ENCODE data around the gene CSTA.
"Not testable (repeated sequence)": the region's sequence is repeated elsewhere in the genome, so short reads cannot be mapped to it uniquely, and the experiment has no call there.

CSTA gene

DNA sequence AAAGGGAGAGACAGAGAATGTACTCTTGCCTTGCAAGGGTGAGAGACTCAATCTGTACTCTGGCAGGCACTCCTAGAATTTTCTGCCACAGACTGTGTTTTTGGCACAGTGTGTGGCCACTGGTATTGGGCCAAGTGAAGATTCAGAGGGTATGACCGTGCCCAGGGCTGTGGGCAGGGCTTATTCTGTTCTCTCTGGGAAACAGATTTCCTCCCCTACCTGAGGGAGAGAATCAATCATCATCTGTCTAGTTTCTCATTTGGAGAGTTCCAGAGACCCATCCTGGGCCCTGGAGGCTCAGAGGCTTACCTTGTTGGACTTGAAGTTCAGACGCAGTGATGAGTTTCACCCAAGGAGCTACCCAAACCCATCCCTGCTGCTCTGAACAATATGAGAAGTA, 28.2 kb downstream of the CSTA start:
- H3K9me3 ChIP-seq (ENCODE audit: control insufficient read depth in 1 of 2, low read length in 2 of 2), result no peaks in the 10 kb centered on the region
- no peak overlapping the region for H3K27ac ChIP-seq (ENCODE audit: low read depth, low read length)
- H3K4me1 ChIP-seq (ENCODE audit: control insufficient read depth in 1 of 2, insufficient read depth in 2 of 2, low read length in 2 of 2), result no peaks in the 10 kb centered on the region
- no peak overlapping the region for H3K9ac ChIP-seq (ENCODE audit: low read depth in 1 of 2, low read length in 2 of 2)
- H3K4me3 ChIP-seq (ENCODE audit: low read depth in 1 of 2, low read length in 2 of 2), result no peak overlapping the region
- H3K36me3 ChIP-seq (ENCODE audit: control insufficient read depth in 1 of 2, insufficient read depth in 2 of 2, low read length in 2 of 2), result peaks cover 0 to under 1% of the 10 kb centered on the region in 2 donors
- H3K27me3 ChIP-seq (ENCODE audit: control insufficient read depth in 1 of 2, insufficient read depth in 2 of 2, low read length in 2 of 2), result no peaks in the 10 kb centered on the region

DNA sequence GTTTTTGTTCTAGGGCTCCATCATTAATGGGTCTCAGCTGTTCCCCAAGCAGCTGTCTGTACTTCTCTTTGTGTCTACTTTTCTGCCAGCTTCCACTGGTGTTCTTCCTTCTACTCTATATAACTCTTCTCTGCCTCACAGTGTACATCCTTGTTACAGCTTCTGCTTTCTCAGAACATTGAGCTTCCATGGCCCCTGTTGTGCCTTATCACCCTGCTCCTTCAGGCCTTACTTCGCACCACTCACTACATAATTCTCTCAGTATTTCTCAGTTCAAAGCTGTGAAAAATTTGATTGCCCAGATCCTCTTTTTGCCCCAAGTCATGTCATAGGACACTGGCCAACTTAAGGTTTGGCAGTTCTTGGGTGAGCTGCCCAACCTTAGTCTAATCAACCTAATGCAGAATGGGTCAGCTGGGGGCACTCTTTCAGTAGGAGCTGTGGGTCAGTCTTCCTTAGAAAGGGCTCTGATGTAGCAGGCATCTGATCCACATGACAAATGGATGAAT, 28.9 kb downstream of the CSTA start:
- H3K27me3 ChIP-seq (ENCODE audit: control insufficient read depth in 1 of 2, insufficient read depth in 2 of 2, low read length in 2 of 2), result no peaks in the 10 kb centered on the region
- H3K4me1 ChIP-seq (ENCODE audit: control insufficient read depth in 1 of 2, insufficient read depth in 2 of 2, low read length in 2 of 2), result no peaks in the 10 kb centered on the region
- no peaks in the 10 kb centered on the region for H3K9me3 ChIP-seq (ENCODE audit: control insufficient read depth in 1 of 2, low read length in 2 of 2)
- no peak overlapping the region for H3K9ac ChIP-seq (ENCODE audit: low read depth in 1 of 2, low read length in 2 of 2)
- H3K36me3 ChIP-seq (ENCODE audit: control insufficient read depth in 1 of 2, insufficient read depth in 2 of 2, low read length in 2 of 2), result peaks cover 6 to 7% of the 10 kb centered on the region in 2 donors
- H3K27ac ChIP-seq (ENCODE audit: low read depth, low read length), result no peak overlapping the region
- H3K4me3 ChIP-seq (ENCODE audit: low read depth in 1 of 2, low read length in 2 of 2), result no peak overlapping the region

GRCh38 chr3:122355612-122356011, 30.6 kb downstream of the CSTA start:
- no peaks in the 10 kb centered on the region for H3K27me3 ChIP-seq (ENCODE audit: control insufficient read depth in 1 of 2, insufficient read depth in 2 of 2, low read length in 2 of 2)
- no peak overlapping the region for H3K9ac ChIP-seq (ENCODE audit: low read depth in 1 of 2, low read length in 2 of 2)
- H3K4me3 ChIP-seq (ENCODE audit: low read depth in 1 of 2, low read length in 2 of 2), result no peak overlapping the region
- no peaks in the 10 kb centered on the region for H3K4me1 ChIP-seq (ENCODE audit: control insufficient read depth in 1 of 2, insufficient read depth in 2 of 2, low read length in 2 of 2)
- peaks cover 6 to 7% of the 10 kb centered on the region in 2 donors for H3K36me3 ChIP-seq (ENCODE audit: control insufficient read depth in 1 of 2, insufficient read depth in 2 of 2, low read length in 2 of 2)
- no peaks in the 10 kb centered on the region for H3K9me3 ChIP-seq (ENCODE audit: control insufficient read depth in 1 of 2, low read length in 2 of 2)
- no peak overlapping the region for H3K27ac ChIP-seq (ENCODE audit: low read depth, low read length)

- H3K4me3 ChIP-seq (ENCODE audit: low read depth in 1 of 2, low read length in 2 of 2), result no peak overlapping the region
Measured at GRCh38 chr3:122356402-122356801, 31.4 kb downstream of the CSTA start.

DNA sequence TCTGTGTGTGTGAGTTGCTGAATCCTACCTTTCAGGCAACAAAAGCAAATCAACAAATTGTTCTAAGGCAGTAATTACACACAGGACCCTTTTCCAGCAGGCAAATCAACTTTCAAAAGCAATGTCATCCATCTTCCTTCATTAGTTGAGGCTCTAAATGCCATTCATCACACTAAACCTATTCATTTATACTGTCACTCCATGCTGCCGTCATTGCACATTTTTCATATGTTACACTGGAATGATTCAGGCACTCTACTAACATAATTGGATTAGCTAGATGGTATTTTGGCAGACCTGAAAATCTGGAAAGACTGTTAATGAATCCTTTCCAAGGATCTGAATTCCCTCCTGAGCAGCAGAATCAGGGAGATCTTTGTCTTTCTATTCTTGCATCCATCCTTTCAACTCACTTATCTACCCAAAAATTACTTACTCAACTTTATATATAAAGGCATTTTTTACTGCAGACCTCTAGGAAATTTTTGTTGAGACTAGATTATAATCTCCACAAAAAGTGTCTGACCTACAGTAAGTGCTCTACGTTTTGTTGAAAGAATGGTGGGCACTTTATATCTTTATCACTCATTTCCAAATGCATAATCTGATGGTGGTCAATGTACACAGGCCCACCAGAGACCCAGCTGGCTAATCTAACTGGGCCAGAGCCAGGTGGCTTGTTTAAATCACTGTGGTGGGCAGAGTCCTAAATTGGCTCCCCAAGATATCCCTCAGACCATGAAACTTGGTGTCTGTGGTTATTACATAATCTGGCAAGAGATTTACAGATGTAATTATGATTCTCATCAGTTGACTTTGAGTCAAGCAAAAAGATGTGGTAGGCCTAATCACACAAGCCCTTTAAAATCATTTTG, 33.0 kb downstream of the CSTA start:
- Histone ChIP-seq H3K9me3 (ENCODE audit: control insufficient read depth in 1 of 2, low read length in 2 of 2) (no peaks in the 10 kb centered on the region), H3K36me3 (ENCODE audit: control insufficient read depth in 1 of 2, insufficient read depth in 2 of 2, low read length in 2 of 2) (peaks cover 6 to 7% of the 10 kb centered on the region in 2 donors), H3K9ac (ENCODE audit: low read depth in 1 of 2, low read length in 2 of 2) (no peak overlapping the region), H3K4me1 (ENCODE audit: control insufficient read depth in 1 of 2, insufficient read depth in 2 of 2, low read length in 2 of 2) (peaks cover 10 to 14% of the 10 kb centered on the region in 2 donors), H3K27me3 (ENCODE audit: control insufficient read depth in 1 of 2, insufficient read depth in 2 of 2, low read length in 2 of 2) (no peaks in the 10 kb centered on the region), H3K4me3 (ENCODE audit: low read depth in 1 of 2, low read length in 2 of 2) (no peak overlapping the region), H3K27ac (ENCODE audit: low read depth, low read length) (no peak overlapping the region)

More at GRCh38 chr3:122356402-122356801, 31.4 kb downstream of the CSTA start:
- Histone ChIP-seq H3K36me3 (ENCODE audit: control insufficient read depth in 1 of 2, insufficient read depth in 2 of 2, low read length in 2 of 2) (peaks cover 6 to 7% of the 10 kb centered on the region in 2 donors), H3K9ac (ENCODE audit: low read depth in 1 of 2, low read length in 2 of 2) (no peak overlapping the region), H3K4me1 (ENCODE audit: control insufficient read depth in 1 of 2, insufficient read depth in 2 of 2, low read length in 2 of 2) (no peaks in the 10 kb centered on the region), H3K27ac (ENCODE audit: low read depth, low read length) (no peak overlapping the region), H3K27me3 (ENCODE audit: control insufficient read depth in 1 of 2, insufficient read depth in 2 of 2, low read length in 2 of 2) (no peaks in the 10 kb centered on the region), H3K9me3 (ENCODE audit: control insufficient read depth in 1 of 2, low read length in 2 of 2) (no peaks in the 10 kb centered on the region)

GRCh38 chr3:122358703-122359032, 33.6 kb downstream of the CSTA start:
- H3K36me3 ChIP-seq (ENCODE audit: control insufficient read depth in 1 of 2, insufficient read depth in 2 of 2, low read length in 2 of 2), result peaks cover 6 to 7% of the 10 kb centered on the region in 2 donors
- peaks cover 12 to 20% of the 10 kb centered on the region in 2 donors for H3K4me1 ChIP-seq (ENCODE audit: control insufficient read depth in 1 of 2, insufficient read depth in 2 of 2, low read length in 2 of 2)
- no peak overlapping the region for H3K4me3 ChIP-seq (ENCODE audit: low read depth in 1 of 2, low read length in 2 of 2)
- no peak overlapping the region for H3K27ac ChIP-seq (ENCODE audit: low read depth, low read length)
- no peaks in the 10 kb centered on the region for H3K9me3 ChIP-seq (ENCODE audit: control insufficient read depth in 1 of 2, low read length in 2 of 2)
- no peaks in the 10 kb centered on the region for H3K27me3 ChIP-seq (ENCODE audit: control insufficient read depth in 1 of 2, insufficient read depth in 2 of 2, low read length in 2 of 2)
- H3K9ac ChIP-seq (ENCODE audit: low read depth in 1 of 2, low read length in 2 of 2), result no peak overlapping the region

GRCh38 chr3:122362026-122362425, 37.0 kb downstream of the CSTA start:
- Histone ChIP-seq H3K27me3 (ENCODE audit: control insufficient read depth in 1 of 2, insufficient read depth in 2 of 2, low read length in 2 of 2) (no peaks in the 10 kb centered on the region), H3K9ac (ENCODE audit: low read depth in 1 of 2, low read length in 2 of 2) (no peak overlapping the region), H3K4me3 (ENCODE audit: low read depth in 1 of 2, low read length in 2 of 2) (no peak overlapping the region), H3K9me3 (ENCODE audit: control insufficient read depth in 1 of 2, low read length in 2 of 2) (no peaks in the 10 kb centered on the region), H3K4me1 (ENCODE audit: control insufficient read depth in 1 of 2, insufficient read depth in 2 of 2, low read length in 2 of 2) (peaks cover 23 to 36% of the 10 kb centered on the region in 2 donors), H3K27ac (ENCODE audit: low read depth, low read length) (no peak overlapping the region), H3K36me3 (ENCODE audit: control insufficient read depth in 1 of 2, insufficient read depth in 2 of 2, low read length in 2 of 2) (peaks cover 10 to 13% of the 10 kb centered on the region in 2 donors)

- Histone ChIP-seq H3K36me3 (ENCODE audit: control insufficient read depth in 1 of 2, insufficient read depth in 2 of 2, low read length in 2 of 2) (peaks cover 7 to 8% of the 10 kb centered on the region in 2 donors), H3K4me1 (ENCODE audit: control insufficient read depth in 1 of 2, insufficient read depth in 2 of 2, low read length in 2 of 2) (peaks cover 23 to 36% of the 10 kb centered on the region in 2 donors), H3K27me3 (ENCODE audit: control insufficient read depth in 1 of 2, insufficient read depth in 2 of 2, low read length in 2 of 2) (no peaks in the 10 kb centered on the region), H3K4me3 (ENCODE audit: low read depth in 1 of 2, low read length in 2 of 2) (no peak overlapping the region), H3K9me3 (ENCODE audit: control insufficient read depth in 1 of 2, low read length in 2 of 2) (no peaks in the 10 kb centered on the region), H3K9ac (ENCODE audit: low read depth in 1 of 2, low read length in 2 of 2) (no peak overlapping the region), H3K27ac (ENCODE audit: low read depth, low read length) (no peak overlapping the region)
Measured at GRCh38 chr3:122364490-122364889, 39.4 kb downstream of the CSTA start.

- no peaks in the 10 kb centered on the region for H3K27me3 ChIP-seq (ENCODE audit: control insufficient read depth in 1 of 2, insufficient read depth in 2 of 2, low read length in 2 of 2)
- H3K27ac ChIP-seq (ENCODE audit: low read depth, low read length), result peak overlapping the region; percentile 5
- peaks cover 7 to 8% of the 10 kb centered on the region in 2 donors for H3K36me3 ChIP-seq (ENCODE audit: control insufficient read depth in 1 of 2, insufficient read depth in 2 of 2, low read length in 2 of 2)
- H3K9ac ChIP-seq (ENCODE audit: low read depth in 1 of 2, low read length in 2 of 2), result no peak overlapping the region
- H3K9me3 ChIP-seq (ENCODE audit: control insufficient read depth in 1 of 2, low read length in 2 of 2), result no peaks in the 10 kb centered on the region
- H3K4me1 ChIP-seq (ENCODE audit: control insufficient read depth in 1 of 2, insufficient read depth in 2 of 2, low read length in 2 of 2), result peaks cover 23 to 36% of the 10 kb centered on the region in 2 donors
- H3K4me3 ChIP-seq (ENCODE audit: low read depth in 1 of 2, low read length in 2 of 2), result no peak overlapping the region
Measured at GRCh38 chr3:122365073-122365472, 40.0 kb downstream of the CSTA start.

GRCh38 chr3:122365582-122366378, 40.7 kb downstream of the CSTA start:
- not testable (repeated sequence) for H3K9me3 ChIP-seq (ENCODE audit: control insufficient read depth in 1 of 2, low read length in 2 of 2); H3K4me3 ChIP-seq (ENCODE audit: low read depth in 1 of 2, low read length in 2 of 2); H3K9ac ChIP-seq (ENCODE audit: low read depth in 1 of 2, low read length in 2 of 2); H3K27me3 ChIP-seq (ENCODE audit: control insufficient read depth in 1 of 2, insufficient read depth in 2 of 2, low read length in 2 of 2); H3K36me3 ChIP-seq (ENCODE audit: control insufficient read depth in 1 of 2, insufficient read depth in 2 of 2, low read length in 2 of 2)
- H3K4me1 ChIP-seq (ENCODE audit: control insufficient read depth in 1 of 2, insufficient read depth in 2 of 2, low read length in 2 of 2), result peaks cover 23 to 36% of the 10 kb centered on the region in 2 donors
- peak overlapping the region; percentile 33 for H3K27ac ChIP-seq (ENCODE audit: low read depth, low read length)
